Subcutaneous adipose tissue (tissue), 4 donors: Measurements from ENCODE around the gene WSB2. TPM values are rescaled to one million over a fixed set of nuclear protein-coding genes. Genes with fewer than 3 reads are reported as not detected.

Source experiments
- CTCF ChIP-seq: fragments of 450-650 bp; IDR thresholded peaks from one replicate; pipeline ENCODE4 v1.5.1; 2016; ENCODE audit warnings: low read depth, mild to moderate bottlenecking, control low read depth, antibody characterized with exemption, moderate library complexity
- total RNA-seq, 4 donors: library from RNA; depleted of rRNA; stranded (reverse); fragments of >200 nt; gene quantifications; one replicate each; pipeline ENCODE4 v1.1.0, GENCODE V29; 2016

WSB2 gene
- total RNA-seq, 4 donors from 2014 or later: 52.7 to 88.9 (median 58.8) TPM

GRCh38 chr12:118042091-118042490, 18.9 kb downstream of the WSB2 start:
- no peak for TF ChIP-seq CTCF

GRCh38 chr12:118038137-118038536, 22.8 kb downstream of the WSB2 start:
- no peak for TF ChIP-seq CTCF

GRCh38 chr12:118036672-118037411, 24.1 kb downstream of the WSB2 start:
- no peak for TF ChIP-seq CTCF

GRCh38 chr12:118035190-118036041, 25.6 kb downstream of the WSB2 start:
- no peak for TF ChIP-seq CTCF

- no peak for TF ChIP-seq CTCF
Measured at GRCh38 chr12:118034429-118035189, 26.4 kb downstream of the WSB2 start.

GRCh38 chr12:118033902-118034301, 27.1 kb downstream of the WSB2 start:
- TF ChIP-seq CTCF: no peak

- TF ChIP-seq CTCF: no peak
Measured at GRCh38 chr12:118033323-118033722, 27.7 kb downstream of the WSB2 start.
